SK-N-SH (cell line): Measurements from ENCODE around the gene LETM1. TPM values are rescaled to one million over a fixed set of nuclear protein-coding genes. Genes with fewer than 3 reads are reported as not detected.

Experiments used
- CTCF ChIA-PET: fragments of 300-600, 350-600 bp; formaldehyde crosslinking; extraction: SDS; loops from one replicate; lab custom pipeline; 2021; lab: Yijun Ruan, JAX
- POLR2A ChIA-PET: fragments of 350-600 bp; sonication (Branson Sonifier 250); formaldehyde crosslinking; extraction: SDS; loops from one replicate; lab custom pipeline; 2020; ENCODE audit warnings: antibody characterized with exemption, inconsistent platforms; lab: Yijun Ruan, JAX
- DNase-seq: peaks from one replicate; pipeline ENCODE4 v3.0.0; 2012
- H2AFZ ChIP-seq: fragments of 200-600 bp; sonication (generic); 2 replicates; pipeline ENCODE4 v1.8.1; 2016; ENCODE audit warnings: antibody characterized with exemption, mild to moderate bottlenecking, low read depth
- H3F3A ChIP-seq: fragments of 200-600 bp; sonication (generic); replicated peaks from 2 replicates; pipeline ENCODE3; 2016; ENCODE audit warnings: antibody characterized with exemption, mild to moderate bottlenecking; ENCODE audit not compliant: insufficient read depth
- H3K27ac ChIP-seq, 2 experiments: fragments of 200-500 bp in 1 of 2; fragments of 200-600 bp in 1 of 2; sonication (Bioruptor generic) in 1 of 2; sonication (generic), shearing (Covaris generic) in 1 of 2; 2 replicates each; pipeline versions ENCODE4 v1.5.1 to v1.6.1; 2014 to 2016; ENCODE audit warnings: low read depth in 2 of 2, inconsistent platforms in 1 of 2, low read length in 1 of 2, mild to moderate bottlenecking in 1 of 2, mixed read lengths in 1 of 2
- H3K27me3 ChIP-seq: fragments of 200-600 bp; sonication (generic), shearing (Covaris generic); 2 replicates; pipeline ENCODE4 v1.6.1; 2016; ENCODE audit warnings: mixed run types; ENCODE audit not compliant: insufficient read depth
- H3K36me3 ChIP-seq, 2 experiments: fragments of 200-500 bp in 1 of 2; fragments of 200-600 bp in 1 of 2; sonication (Bioruptor generic) in 1 of 2; sonication (generic) in 1 of 2; replicated peaks in 1 of 2; 2 replicates each; pipeline versions ENCODE3 to v1.5.1; 2014 to 2016; ENCODE audit warnings: low read length in 1 of 2, mild to moderate bottlenecking in 1 of 2; ENCODE audit not compliant: insufficient read depth in 2 of 2, control insufficient read depth in 1 of 2
- H3K4me1 ChIP-seq, 2 experiments: fragments of 200-500 bp in 1 of 2; fragments of 200-600 bp in 1 of 2; sonication (Bioruptor generic) in 1 of 2; sonication (generic), shearing (Covaris generic) in 1 of 2; 2 replicates each; pipeline versions ENCODE4 v1.5.1 to v1.6.1; 2014 to 2016; ENCODE audit warnings: low read depth in 1 of 2, low read length in 1 of 2, mixed run types in 1 of 2; ENCODE audit not compliant: insufficient read depth in 2 of 2, control insufficient read depth in 1 of 2
- H3K4me2 ChIP-seq: fragments of 200-600 bp; sonication (generic), shearing (Covaris generic); 2 replicates; pipeline ENCODE4 v1.6.1; 2017; ENCODE audit warnings: mixed run types
- H3K4me3 ChIP-seq, 2 experiments: fragments of 200-500 bp in 1 of 2; fragments of 200-600 bp in 1 of 2; sonication (Bioruptor generic) in 1 of 2; sonication (generic), shearing (Covaris generic) in 1 of 2; 2 replicates each; pipeline versions ENCODE4 v1.5.1 to v1.8.1; 2014 to 2016; ENCODE audit warnings: low read depth in 2 of 2, inconsistent platforms in 1 of 2, low read length in 1 of 2, mild to moderate bottlenecking in 1 of 2, mixed read lengths in 1 of 2, moderate library complexity in 1 of 2
- H3K79me2 ChIP-seq: fragments of 200-600 bp; sonication (generic); 2 replicates; pipeline ENCODE4 v1.8.1; 2017; ENCODE audit warnings: mild to moderate bottlenecking; ENCODE audit not compliant: insufficient read depth
- H3K9ac ChIP-seq: fragments of 200-600 bp; sonication (generic); 2 replicates; pipeline ENCODE4 v1.6.1; 2017; ENCODE audit warnings: mixed run types
- H3K9me2 ChIP-seq: fragments of 200-600 bp; sonication (generic); 2 replicates; pipeline ENCODE4 v1.6.1; 2017; ENCODE audit warnings: mixed run types
- H3K9me3 ChIP-seq: fragments of 200-600 bp; sonication (generic); 2 replicates; pipeline ENCODE4 v1.6.1; 2017; ENCODE audit warnings: mixed run types, mild to moderate bottlenecking, moderate library complexity
- H4K20me1 ChIP-seq: fragments of 200-600 bp; sonication (generic); 2 replicates; pipeline ENCODE4 v1.6.1; 2017; ENCODE audit warnings: mild to moderate bottlenecking, mixed run types; ENCODE audit not compliant: insufficient read depth
- CHD2 ChIP-seq: fragments of 150-350 bp; IDR thresholded peaks from 2 replicates; pipeline ENCODE4 v1.6.1; 2018; ENCODE audit warnings: low read length; ENCODE audit not compliant: partially characterized antibody
- CTCF ChIP-seq: fragments of 200-600 bp; sonication (generic); IDR thresholded peaks from 2 replicates; pipeline ENCODE4 v1.6.1; 2017; ENCODE audit warnings: antibody characterized with exemption, mild to moderate bottlenecking, moderate library complexity
- EP300 ChIP-seq, 2 experiments: IDR thresholded peaks; 2 replicates each; pipeline versions ENCODE4 v1.4.0 to v1.6.1; 2012; ENCODE audit warnings: borderline replicate concordance in 1 of 2, low read depth in 1 of 2, low read length in 1 of 2
- FOSL2 ChIP-seq: IDR thresholded peaks from 2 replicates; pipeline ENCODE4 v1.4.0; 2012; ENCODE audit warnings: low read depth, mild to moderate bottlenecking, moderate library complexity, borderline replicate concordance
- FOXM1 ChIP-seq: IDR thresholded peaks from 2 replicates; pipeline ENCODE4 v1.4.0; 2012; ENCODE audit warnings: low read depth, mild to moderate bottlenecking
- MEF2A ChIP-seq: IDR thresholded peaks from 2 replicates; pipeline ENCODE4 v1.4.0; 2012; ENCODE audit warnings: low read depth, borderline replicate concordance
- NFIC ChIP-seq: IDR thresholded peaks from 2 replicates; pipeline ENCODE4 v1.4.0; 2012; ENCODE audit warnings: borderline replicate concordance
- POLR2AphosphoS5 ChIP-seq: IDR thresholded peaks from 2 replicates; pipeline ENCODE4 v1.6.1; 2012; ENCODE audit warnings: low read depth, low read length
- REST ChIP-seq: IDR thresholded peaks from 2 replicates; pipeline ENCODE4 v1.6.1; 2012; ENCODE audit warnings: mild to moderate bottlenecking, low read depth, low read length, moderate library complexity
- SIN3A ChIP-seq: IDR thresholded peaks from 2 replicates; pipeline ENCODE4 v1.6.1; 2012; ENCODE audit warnings: low read depth, mild to moderate bottlenecking, low read length, moderate library complexity, borderline replicate concordance
- TCF12 ChIP-seq: IDR thresholded peaks from 2 replicates; pipeline ENCODE4 v1.4.0; 2012
- USF2 ChIP-seq: fragments of 150-350 bp; IDR thresholded peaks from 2 replicates; pipeline ENCODE4 v1.6.1; 2017; ENCODE audit warnings: antibody characterized with exemption, low read length, low read depth, borderline replicate concordance
- WGBS: methylation state at CpG from one replicate; pipeline ENCODE4 v1.1.6; 2017; ENCODE audit warnings: low lambda C conversion rate; 5-methylcytosine and 5-hydroxymethylcytosine counted together
- polyA plus RNA-seq, 3 experiments: library from polyadenylated mRNA; depleted of rRNA; stranded (reverse); fragments of >200 nt; gene quantifications; 2 replicates each; pipeline ENCODE4 v1.2.3, GENCODE V29; 2012

Gene LETM1
- polyA plus RNA-seq, 1 of the 3 experiments (the other 2 are of a cell fraction): 25.8 TPM

GRCh38 chr4:1903035-1903434 is 47.1 kb upstream of the LETM1 start (continued):
- no peak for TF ChIP-seq CTCF
- TF ChIP-seq CHD2: no peak
- TF ChIP-seq POLR2AphosphoS5: no peak

- peaks cover 100% of the 10 kb centered on the region for H3K79me2 ChIP-seq
- WGBS: 95% methylated on average over 2 of the region's 2 CpGs
Observed at GRCh38 chr4:1902243-1902642, 46.3 kb upstream of the LETM1 start.

More at GRCh38 chr4:1902243-1902642, 46.3 kb upstream of the LETM1 start:
- H2AFZ ChIP-seq: no peak overlapping the region
- no peaks in the 10 kb centered on the region for H3K9me3 ChIP-seq
- no peaks in the 10 kb centered on the region for H3K27me3 ChIP-seq
- peaks cover 34 to 37% of the 10 kb centered on the region in 2 experiments for H3K36me3 ChIP-seq
- peaks cover 70% of the 10 kb centered on the region for H4K20me1 ChIP-seq
- no peak overlapping the region for H3K4me3 ChIP-seq
- H3K4me2 ChIP-seq: no peak overlapping the region
- H3K27ac ChIP-seq: no peak overlapping the region
- H3K4me1 ChIP-seq: peaks cover 0 to 7% of the 10 kb centered on the region in 2 experiments; a peak in 1 of 4 replicates
- CTCF ChIA-PET: interaction anchor here (0.8 to 9.0 kb wide), 8 partner anchors 7 to 154 kb away, joined by 3 to 104 read pairs (median 4); no protein-coding TSS in a partner anchor
- TF ChIP-seq MEF2A (no peak), POLR2AphosphoS5 (no peak), FOXM1 (no peak), FOSL2 (no peak), EP300 (IDR thresholded peaks at IDR 0.05; ENCODE audit: borderline replicate concordance in 1 of 2, low read depth in 1 of 2, low read length in 1 of 2) (no peak), NFIC (no peak), TCF12 (no peak), USF2 (no peak), REST (no peak), SIN3A (no peak), CHD2 (no peak), CTCF (no peak)
- POLR2A ChIA-PET: no interaction called here
- DNase-seq: no peak
- H3K9me2 ChIP-seq: no peaks in the 10 kb centered on the region
- no peak overlapping the region for H3K9ac ChIP-seq
- H3F3A ChIP-seq: peaks cover 16% of the 10 kb centered on the region
